HepG2 (cell line): ENCODE results near the gene RPF1.
"Not testable (repeated sequence)": the region's sequence is repeated elsewhere in the genome, so short reads cannot be mapped to it uniquely, and the experiment has no call there.

Source experiments
- CEBPB ChIP-seq: IDR thresholded peaks from 2 replicates; pipeline ENCODE4 v1.6.1; 2011; ENCODE audit warnings: low read depth, low read length, improper control_type of control experiment, borderline replicate concordance
- CTCF ChIP-seq: sonication (generic); formaldehyde crosslinking; IDR thresholded peaks from 2 replicates; pipeline ENCODE4 v1.5.0; 2020; ENCODE audit warnings: mild to moderate bottlenecking, missing genetic modification reagents, moderate library complexity
- GATAD2A ChIP-seq: IDR thresholded peaks from 2 replicates; pipeline ENCODE4 v1.6.1; 2016
- KAT7 ChIP-seq: IDR thresholded peaks from 2 replicates; pipeline ENCODE4 v1.6.1; 2018; ENCODE audit warnings: borderline replicate concordance, missing compliant biosample characterization
- KDM4B ChIP-seq: sonication (generic); formaldehyde crosslinking; IDR thresholded peaks from 2 replicates; pipeline ENCODE4 v1.4.0; 2020; ENCODE audit warnings: missing genetic modification reagents
- NFKBIZ ChIP-seq: IDR thresholded peaks from 2 replicates; pipeline ENCODE4 v1.6.1; 2018; ENCODE audit warnings: missing genetic modification reagents, missing compliant biosample characterization
- NFYB ChIP-seq: sonication (generic); formaldehyde crosslinking; IDR thresholded peaks from 2 replicates; pipeline ENCODE4 v1.4.0; 2020; ENCODE audit warnings: missing genetic modification reagents
- PBX2 ChIP-seq: IDR thresholded peaks from 2 replicates; pipeline ENCODE4 v1.6.1; 2016; ENCODE audit warnings: control low read depth
- POLR2A ChIP-seq, 2 experiments: IDR thresholded peaks; 2 replicates each; pipeline ENCODE4 v1.6.1; 2011; ENCODE audit warnings: low read depth in 2 of 2, low read length in 2 of 2, mild to moderate bottlenecking in 1 of 2, moderate library complexity in 1 of 2; ENCODE audit not compliant: insufficient read depth in 1 of 2
- REL ChIP-seq: sonication (generic); formaldehyde crosslinking; conservative IDR thresholded peaks from 2 replicates; pipeline ENCODE4 v1.8.0; 2022; ENCODE audit warnings: mild to moderate bottlenecking, missing genetic modification reagents, moderate library complexity
- SMARCE1 ChIP-seq: fragments of 450-650 bp; IDR thresholded peaks from 2 replicates; pipeline ENCODE4 v1.6.1; 2017; ENCODE audit warnings: borderline replicate concordance
- ZBTB8A ChIP-seq: sonication (generic); formaldehyde crosslinking; IDR thresholded peaks from 2 replicates; pipeline ENCODE4 v1.4.0; 2020; ENCODE audit warnings: mild to moderate bottlenecking, low read depth, missing genetic modification reagents, borderline replicate concordance
- ZNF317 ChIP-seq: sonication (generic); formaldehyde crosslinking; IDR thresholded peaks from 2 replicates; pipeline ENCODE4 v1.5.0; 2020; ENCODE audit warnings: mild to moderate bottlenecking, missing genetic modification reagents
- ZNF766 ChIP-seq: sonication (generic); formaldehyde crosslinking; IDR thresholded peaks from 2 replicates; pipeline ENCODE4 v1.5.0; 2020; ENCODE audit warnings: missing genetic modification reagents, borderline replicate concordance

GRCh38 chr1:84448704-84449103 is 30.4 kb upstream of the RPF1 start:
- not testable (repeated sequence) for TF ChIP-seq NFKBIZ (CRISPR knock-in tag); NFYB; ZNF317 (CRISPR knock-in tag); CTCF; CEBPB; KDM4B (CRISPR knock-in tag); ZBTB8A (CRISPR knock-in tag); REL (CRISPR knock-in tag); PBX2 (CRISPR knock-in tag); SMARCE1; POLR2A (IDR thresholded peaks at IDR 0.05; ENCODE audit: insufficient read depth in 1 of 2, low read depth in 2 of 2, low read length in 2 of 2); KAT7 (CRISPR knock-in tag); GATAD2A; ZNF766 (CRISPR knock-in tag)
